ENCODE measurements around the gene PHACTR3. TPM values are rescaled to one million over a fixed set of nuclear protein-coding genes. Genes with fewer than 3 reads are reported as not detected.

The PHACTR3 gene
- total RNA-seq, 1 donor, result not detected

- no peak for DNase-seq (ENCODE audit: insufficient read length, low spot score, missing footprints)
- Histone ChIP-seq H3K36me3 (ENCODE audit: insufficient read depth, low read length) (no peaks in the 10 kb centered on the region), H3K4me3 (ENCODE audit: insufficient read depth, low read length) (no peak overlapping the region), H4K20me1 (ENCODE audit: insufficient read depth, low read length) (no peaks in the 10 kb centered on the region), H3K4me2 (ENCODE audit: insufficient read depth, low read length) (no peak overlapping the region), H3K27me3 (ENCODE audit: insufficient read depth, low read length) (no peaks in the 10 kb centered on the region), H2AFZ (ENCODE audit: low read length) (no peak overlapping the region), H3K27ac (ENCODE audit: low read depth, low read length) (no peak overlapping the region), H3K9me3 (ENCODE audit: low read depth, low read length) (no peaks in the 10 kb centered on the region), H3K4me1 (ENCODE audit: insufficient read depth, low read length) (no peaks in the 10 kb centered on the region), H3K79me2 (ENCODE audit: insufficient read depth, low read length) (no peaks in the 10 kb centered on the region)
- TF ChIP-seq CTCF (IDR thresholded peaks at IDR 0.05; ENCODE audit: extremely low read depth, low read depth, low read length), result no peak
Observed at GRCh38 chr20:59620860-59621505, 16.6 kb downstream of the PHACTR3 start.

GRCh38 chr20:59622496-59622895 is 18.2 kb downstream of the PHACTR3 start:
- no peak for TF ChIP-seq CTCF (IDR thresholded peaks at IDR 0.05; ENCODE audit: extremely low read depth, low read depth, low read length)
- Histone ChIP-seq H2AFZ (ENCODE audit: low read length) (no peak overlapping the region), H3K4me2 (ENCODE audit: insufficient read depth, low read length) (no peak overlapping the region), H3K79me2 (ENCODE audit: insufficient read depth, low read length) (no peaks in the 10 kb centered on the region), H3K36me3 (ENCODE audit: insufficient read depth, low read length) (no peaks in the 10 kb centered on the region), H3K4me3 (ENCODE audit: insufficient read depth, low read length) (no peak overlapping the region), H3K4me1 (ENCODE audit: insufficient read depth, low read length) (no peaks in the 10 kb centered on the region), H3K9me3 (ENCODE audit: low read depth, low read length) (no peaks in the 10 kb centered on the region), H3K27me3 (ENCODE audit: insufficient read depth, low read length) (no peaks in the 10 kb centered on the region), H4K20me1 (ENCODE audit: insufficient read depth, low read length) (no peaks in the 10 kb centered on the region), H3K27ac (ENCODE audit: low read depth, low read length) (no peak overlapping the region)
- DNase-seq (ENCODE audit: insufficient read length, low spot score, missing footprints), result no peak

GRCh38 chr20:59623133-59623532 is 18.8 kb downstream of the PHACTR3 start:
- no peak for TF ChIP-seq CTCF (IDR thresholded peaks at IDR 0.05; ENCODE audit: extremely low read depth, low read depth, low read length)
- Histone ChIP-seq H3K36me3 (ENCODE audit: insufficient read depth, low read length) (no peaks in the 10 kb centered on the region), H3K4me3 (ENCODE audit: insufficient read depth, low read length) (no peak overlapping the region), H3K4me2 (ENCODE audit: insufficient read depth, low read length) (no peak overlapping the region), H3K27me3 (ENCODE audit: insufficient read depth, low read length) (no peaks in the 10 kb centered on the region), H3K4me1 (ENCODE audit: insufficient read depth, low read length) (no peaks in the 10 kb centered on the region), H3K79me2 (ENCODE audit: insufficient read depth, low read length) (no peaks in the 10 kb centered on the region), H3K27ac (ENCODE audit: low read depth, low read length) (no peak overlapping the region), H3K9me3 (ENCODE audit: low read depth, low read length) (no peaks in the 10 kb centered on the region), H4K20me1 (ENCODE audit: insufficient read depth, low read length) (no peaks in the 10 kb centered on the region), H2AFZ (ENCODE audit: low read length) (no peak overlapping the region)
- no peak for DNase-seq (ENCODE audit: insufficient read length, low spot score, missing footprints)

GRCh38 chr20:59623583-59623982 is 19.2 kb downstream of the PHACTR3 start:
- no peaks in the 10 kb centered on the region for H3K79me2 ChIP-seq (ENCODE audit: insufficient read depth, low read length)
- H4K20me1 ChIP-seq (ENCODE audit: insufficient read depth, low read length), result no peaks in the 10 kb centered on the region
- no peak for DNase-seq (ENCODE audit: insufficient read length, low spot score, missing footprints)
- H3K27me3 ChIP-seq (ENCODE audit: insufficient read depth, low read length), result no peaks in the 10 kb centered on the region
- TF ChIP-seq CTCF (IDR thresholded peaks at IDR 0.05; ENCODE audit: extremely low read depth, low read depth, low read length), result no peak
- H3K4me3 ChIP-seq (ENCODE audit: insufficient read depth, low read length), result no peak overlapping the region
- no peaks in the 10 kb centered on the region for H3K36me3 ChIP-seq (ENCODE audit: insufficient read depth, low read length)
- no peak overlapping the region for H2AFZ ChIP-seq (ENCODE audit: low read length)
- no peak overlapping the region for H3K27ac ChIP-seq (ENCODE audit: low read depth, low read length)
- no peaks in the 10 kb centered on the region for H3K9me3 ChIP-seq (ENCODE audit: low read depth, low read length)
- no peaks in the 10 kb centered on the region for H3K4me1 ChIP-seq (ENCODE audit: insufficient read depth, low read length)
- H3K4me2 ChIP-seq (ENCODE audit: insufficient read depth, low read length), result no peak overlapping the region

Data from osteoblast (primary cell).